ENCODE data around the gene GLOD4. TPM values are rescaled to one million over a fixed set of nuclear protein-coding genes. Genes with fewer than 3 reads are reported as not detected.

Gene GLOD4
- total RNA-seq, 2 experiments from 2014 or later, result 61.1 to 63.7 TPM

GRCh38 chr17:728911-729310 lies 53.2 kb downstream of the GLOD4 start:
- intact Hi-C loops (cut with micrococcal nuclease), result no loop called here
- peaks cover 14% of the 10 kb centered on the region for H3K27me3 Mint-ChIP-seq (ENCODE audit: low read depth)
- H3K4me3 Mint-ChIP-seq, result no peak overlapping the region
- CTCF ChIA-PET, result interaction anchor here (0.6 kb wide), 2 partner anchors 12 to 30 kb away, joined by 3 read pairs; no protein-coding TSS in a partner anchor
- H3K27ac Mint-ChIP-seq, result no peak overlapping the region
- H3K9me3 Mint-ChIP-seq, result no peaks in the 10 kb centered on the region
- H3K4me1 Mint-ChIP-seq (ENCODE audit: low read depth), result peaks cover 11% of the 10 kb centered on the region
- H3K36me3 Mint-ChIP-seq (ENCODE audit: low read depth), result peaks cover 5% of the 10 kb centered on the region
- DNase-seq, result no peak

DNA sequence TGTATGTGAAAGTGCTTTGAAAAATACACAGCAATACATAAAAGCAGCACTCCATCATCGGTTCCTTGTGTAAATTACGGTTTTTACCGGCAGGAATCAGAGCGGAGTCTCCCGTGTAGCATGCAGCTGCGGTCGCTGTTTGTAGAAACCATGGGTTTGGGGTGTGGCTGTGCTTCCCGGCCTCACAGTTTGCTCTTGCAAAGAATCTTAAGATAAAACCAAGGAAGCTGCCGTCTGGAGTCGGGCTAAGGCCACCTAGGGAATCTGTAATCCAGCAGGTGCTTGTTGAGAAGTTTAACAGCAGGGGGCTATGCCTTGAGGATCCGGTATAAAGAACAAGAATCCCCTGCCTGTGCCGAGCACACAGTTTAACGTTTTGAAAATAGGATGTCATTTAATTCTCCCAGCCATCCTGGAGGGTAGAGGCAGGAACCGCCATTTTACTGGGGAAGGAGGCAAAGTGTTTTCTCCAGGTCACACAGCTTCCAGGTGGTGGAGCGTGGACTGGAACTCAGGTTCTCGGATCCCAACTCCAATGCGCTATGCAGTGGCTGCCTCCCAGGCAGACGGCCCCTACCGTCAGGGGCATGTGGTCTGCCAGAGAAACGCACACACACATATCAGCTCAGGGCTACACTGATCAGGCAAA lies 55.7 kb downstream of the GLOD4 start:
- H3K9me3 Mint-ChIP-seq, result no peaks in the 10 kb centered on the region
- H3K36me3 Mint-ChIP-seq (ENCODE audit: low read depth), result no peaks in the 10 kb centered on the region
- CTCF ChIA-PET, result interaction anchor here (0.7 kb wide), 1 partner anchor 247 kb away, joined by 3 read pairs; no protein-coding TSS in a partner anchor
- no peak overlapping the region for H3K27ac Mint-ChIP-seq
- DNase-seq, result no peak
- H3K27me3 Mint-ChIP-seq (ENCODE audit: low read depth), result peaks cover 9% of the 10 kb centered on the region
- H3K4me3 Mint-ChIP-seq, result no peak overlapping the region
- intact Hi-C loops (cut with micrococcal nuclease), result no loop called here
- no peaks in the 10 kb centered on the region for H3K4me1 Mint-ChIP-seq (ENCODE audit: low read depth)

GRCh38 chr17:725746-726145 lies 56.3 kb downstream of the GLOD4 start:
- no peak overlapping the region for H3K4me3 Mint-ChIP-seq
- CTCF ChIA-PET, result no interaction called here
- no peaks in the 10 kb centered on the region for H3K4me1 Mint-ChIP-seq (ENCODE audit: low read depth)
- no peaks in the 10 kb centered on the region for H3K36me3 Mint-ChIP-seq (ENCODE audit: low read depth)
- no peak overlapping the region for H3K27ac Mint-ChIP-seq
- DNase-seq, result no peak
- H3K9me3 Mint-ChIP-seq, result no peaks in the 10 kb centered on the region
- intact Hi-C loops (cut with micrococcal nuclease), result no loop called here
- peaks cover 4% of the 10 kb centered on the region for H3K27me3 Mint-ChIP-seq (ENCODE audit: low read depth)

- CTCF ChIA-PET, result no interaction called here
- Mint-ChIP-seq H3K36me3 (ENCODE audit: low read depth) (no peaks in the 10 kb centered on the region), H3K4me3 (no peak overlapping the region), H3K27ac (no peak overlapping the region), H3K9me3 (no peaks in the 10 kb centered on the region), H3K4me1 (ENCODE audit: low read depth) (no peaks in the 10 kb centered on the region), H3K27me3 (ENCODE audit: low read depth) (no peaks in the 10 kb centered on the region)
- intact Hi-C loops (cut with micrococcal nuclease), result no loop called here
- DNase-seq, result no peak
These were observed 57.0 kb downstream of the GLOD4 start for GRCh38 chr17:725084-725483.

DNA sequence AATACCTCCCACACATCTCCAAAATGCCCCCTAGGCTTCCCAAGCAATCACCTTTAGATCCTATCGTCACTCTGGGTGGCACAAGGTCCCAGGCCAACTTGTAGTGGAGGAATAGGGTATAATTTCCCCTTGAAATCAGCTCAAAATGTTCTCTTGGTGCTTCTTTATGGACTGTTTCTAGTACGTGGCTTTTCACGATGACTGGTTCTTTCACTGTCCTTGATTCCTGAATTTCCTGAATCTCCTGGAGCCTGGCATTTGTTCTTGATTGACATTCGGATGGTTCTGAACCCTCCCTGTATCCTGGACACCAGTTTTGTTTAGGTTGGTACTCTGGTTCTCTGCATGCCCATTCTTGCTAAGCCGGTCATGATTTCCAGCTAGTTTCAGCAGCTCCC lies 60.5 kb downstream of the GLOD4 start:
- CTCF ChIA-PET, result no interaction called here

GRCh38 chr17:720706-721539 lies 61.2 kb downstream of the GLOD4 start:
- intact Hi-C loops (cut with micrococcal nuclease), result loop anchor here (1.0 kb wide), 1 partner anchor 19 kb away; no protein-coding TSS in a partner anchor
- no peaks in the 10 kb centered on the region for H3K9me3 Mint-ChIP-seq
- DNase-seq, result no peak
- CTCF ChIA-PET, result no interaction called here
- H3K4me1 Mint-ChIP-seq (ENCODE audit: low read depth), result peaks cover 2% of the 10 kb centered on the region
- H3K36me3 Mint-ChIP-seq (ENCODE audit: low read depth), result no peaks in the 10 kb centered on the region
- H3K27ac Mint-ChIP-seq, result no peak overlapping the region
- H3K27me3 Mint-ChIP-seq (ENCODE audit: low read depth), result no peaks in the 10 kb centered on the region
- no peak overlapping the region for H3K4me3 Mint-ChIP-seq

More for the DNA sequence above, 60.5 kb downstream of the GLOD4 start:
- Mint-ChIP-seq H3K4me3 (no peak overlapping the region), H3K27me3 (ENCODE audit: low read depth) (no peaks in the 10 kb centered on the region), H3K36me3 (ENCODE audit: low read depth) (no peaks in the 10 kb centered on the region), H3K27ac (no peak overlapping the region), H3K9me3 (no peaks in the 10 kb centered on the region), H3K4me1 (ENCODE audit: low read depth) (no peaks in the 10 kb centered on the region)
- intact Hi-C loops (cut with micrococcal nuclease), result no loop called here
- DNase-seq, result no peak

- no peaks in the 10 kb centered on the region for H3K9me3 Mint-ChIP-seq
- intact Hi-C loops (cut with micrococcal nuclease), result no loop called here
- H3K27me3 Mint-ChIP-seq (ENCODE audit: low read depth), result no peaks in the 10 kb centered on the region
- no peak overlapping the region for H3K27ac Mint-ChIP-seq
- DNase-seq, result no peak
- H3K4me1 Mint-ChIP-seq (ENCODE audit: low read depth), result peaks cover 10% of the 10 kb centered on the region
- CTCF ChIA-PET, result interaction anchor here (1.6 kb wide), 1 partner anchor 18 kb away, joined by 5 read pairs; no protein-coding TSS in a partner anchor
- H3K36me3 Mint-ChIP-seq (ENCODE audit: low read depth), result peaks cover 2% of the 10 kb centered on the region
- no peak overlapping the region for H3K4me3 Mint-ChIP-seq
These were observed 64.0 kb downstream of the GLOD4 start for GRCh38 chr17:718075-718474.

Other genes starting within 250 kb of the GLOD4 start
- gene VPS53, start 67.4 kb downstream of the GLOD4 start, total RNA-seq, result 10 to 100 TPM; 42.9 to 49.8 TPM
- 1 to 10 TPM; 2.7 to 3.0 TPM for gene TLCD3A, start 49.7 kb downstream of the GLOD4 start, total RNA-seq
- 10 to 100 TPM; 29.7 to 29.9 TPM for gene GEMIN4, start 30.0 kb downstream of the GLOD4 start, total RNA-seq
- gene MRM3, start 73 bp upstream of the GLOD4 start, total RNA-seq, result 10 to 100 TPM; 22.8 to 25.6 TPM
- under 1 TPM; 0.20 to 0.33 TPM for gene NXN, start 197.5 kb upstream of the GLOD4 start, total RNA-seq
- 1 to 10 TPM; 7.3 to 7.4 TPM for gene TIMM22, start 214.8 kb upstream of the GLOD4 start, total RNA-seq

Measured in activated naive CD4-positive, alpha-beta T cell treated with anti-CD3 and anti-CD28 coated beads for 36 hours (primary cell).